ENCODE results near the gene PADI1.

GRCh38 chr1:17188889-17189631 is 15.9 kb upstream of the PADI1 start:
- TF ChIP-seq CTCF (IDR thresholded peaks at IDR 0.05; ENCODE audit: insufficient read depth, low read length, poor library complexity, severe bottlenecking) (no peak), EZH2phosphoT487 (conservative IDR thresholded peaks at IDR 0.05; ENCODE audit: low read length) (no peak)

Data from SU-DHL-6 (cell line).